K562 (cell line): ENCODE measurements around the gene RPL18A. TPM values are rescaled to one million over a fixed set of nuclear protein-coding genes. Genes with fewer than 3 reads are reported as not detected.

Experiments
- ATAC-seq: fragments of 200-7000 bp; cut with Tn5 transposase; 3 replicates; pipeline ENCODE4 v1.9.1; 2020; ENCODE audit warnings: moderate library complexity
- BruUV-seq: library from RNA; stranded (reverse); fragments of 400-500 nt; replicated peaks from 2 replicates; lab custom pipeline; 2021; lab: Mats Ljungman, UMichigan
- CTCF ChIA-PET: fragments of 300-600 bp; formaldehyde crosslinking; extraction: SDS; loops from one replicate; lab custom pipeline; 2021; ENCODE audit warnings: low intra/inter-chr PET ratio; lab: Yijun Ruan, JAX
- POLR2A ChIA-PET: fragments of 300-600, 350-650 bp; sonication (Branson Sonifier 250); formaldehyde crosslinking; extraction: SDS; loops from one replicate; lab custom pipeline; 2021; ENCODE audit warnings: antibody characterized with exemption, inconsistent platforms; lab: Yijun Ruan, JAX
- DNase-seq, 4 experiments: peaks; one replicate each; pipeline versions ENCODE4 v3.0.0 to v3.0.0-alpha.2; 2011 to 2018; ENCODE audit warnings: low spot score in 3 of 4, mixed read lengths in 3 of 4; ENCODE audit errors: extremely low read depth in 1 of 4
- FAIRE-seq: peaks from 2 replicates; lab custom pipeline; 2011; peaks lifted over from hg19 to GRCh38; lab: Jason Lieb, UNC
- H2AFZ ChIP-seq: 2 replicates; pipeline ENCODE4 v1.6.0; 2011; ENCODE audit warnings: low read depth, low read length, control low read depth, inconsistent platforms
- H3K27ac ChIP-seq: fragments of 200-600 bp; 3 replicates; pipeline ENCODE4 v1.8.0; 2011; ENCODE audit warnings: low read depth, mild to moderate bottlenecking, control low read depth, inconsistent platforms, low read length, moderate library complexity, mixed read lengths; ENCODE audit errors: extremely low read depth
- H3K27me3 ChIP-seq, 2 experiments: fragments of 300-600 bp in 1 of 2; 2 replicates in 1 of 2; 3 replicates in 1 of 2; pipeline versions ENCODE4 v1.6.0 to v1.8.0; 2011; ENCODE audit warnings: inconsistent platforms in 2 of 2, low read length in 2 of 2, mild to moderate bottlenecking in 1 of 2, mixed read lengths in 1 of 2, moderate library complexity in 1 of 2; ENCODE audit not compliant: control insufficient read depth in 2 of 2, insufficient read depth in 2 of 2
- H3K36me3 ChIP-seq: fragments of 300-600 bp; 3 replicates; pipeline ENCODE4 v1.8.0; 2011; ENCODE audit warnings: mild to moderate bottlenecking, low read length, inconsistent platforms; ENCODE audit not compliant: control insufficient read depth, insufficient read depth
- H3K4me1 ChIP-seq, 2 experiments: fragments of 200-600 bp in 1 of 2; replicated peaks in 1 of 2; 2 replicates in 1 of 2; 3 replicates in 1 of 2; pipeline versions ENCODE4 v1.5.1 to v1.8.0; 2011; ENCODE audit warnings: inconsistent platforms in 2 of 2, low read length in 2 of 2, mild to moderate bottlenecking in 1 of 2, mixed read lengths in 1 of 2, moderate library complexity in 1 of 2; ENCODE audit not compliant: control insufficient read depth in 2 of 2, insufficient read depth in 2 of 2
- H3K4me2 ChIP-seq: 2 replicates; pipeline ENCODE4 v1.6.1; 2011; ENCODE audit warnings: low read length, control low read depth, inconsistent platforms, mixed read lengths; ENCODE audit not compliant: insufficient read depth
- H3K4me3 ChIP-seq: fragments of 200-600 bp; sonication (generic), shearing (Covaris generic); 2 replicates; pipeline ENCODE4 v1.5.1; 2016; ENCODE audit warnings: control low read depth, inconsistent platforms
- H3K79me2 ChIP-seq: fragments of 200-600 bp; 3 replicates; pipeline ENCODE4 v1.8.0; 2011; ENCODE audit warnings: low read length, inconsistent platforms; ENCODE audit not compliant: control insufficient read depth, insufficient read depth
- H3K9ac ChIP-seq, 2 experiments: 2 replicates each; pipeline versions ENCODE4 v1.6.0 to v1.6.1; 2011; ENCODE audit warnings: low read depth in 2 of 2, low read length in 2 of 2, control low read depth in 1 of 2, inconsistent platforms in 1 of 2, mild to moderate bottlenecking in 1 of 2, mixed read lengths in 1 of 2; ENCODE audit not compliant: insufficient read depth in 1 of 2
- H3K9me1 ChIP-seq: one replicate; pipeline ENCODE4 v1.6.0; 2011; ENCODE audit warnings: inconsistent platforms, mild to moderate bottlenecking, low read length, moderate library complexity; ENCODE audit not compliant: control insufficient read depth, insufficient read depth
- H3K9me3 ChIP-seq: replicated peaks from 2 replicates; pipeline ENCODE4 v1.5.1; 2011; ENCODE audit warnings: low read depth, low read length, inconsistent platforms; ENCODE audit not compliant: control insufficient read depth, insufficient read depth
- H4K20me1 ChIP-seq: replicated peaks from 2 replicates; pipeline ENCODE4 v1.6.1; 2011; ENCODE audit warnings: low read length, inconsistent platforms, mixed read lengths; ENCODE audit not compliant: control insufficient read depth, insufficient read depth
- CCAR2 ChIP-seq: fragments of 200-400 bp; formaldehyde crosslinking; IDR thresholded peaks from 2 replicates; pipeline ENCODE4 v1.6.1; 2017; ENCODE audit warnings: mild to moderate bottlenecking, low read depth, low read length
- EGR1 ChIP-seq: fragments of 450-650 bp; conservative IDR thresholded peaks from 2 replicates; pipeline ENCODE4 v1.6.1; 2017; ENCODE audit warnings: mild to moderate bottlenecking
- EP400 ChIP-seq: fragments of 450-650 bp; IDR thresholded peaks from 2 replicates; pipeline ENCODE4 v1.6.1; 2017; ENCODE audit warnings: antibody characterized with exemption, mild to moderate bottlenecking, moderate library complexity
- HIVEP1 ChIP-seq: fragments of 250-450 bp; sonication (Bioruptor Pico); IDR thresholded peaks from 2 replicates; pipeline ENCODE4 v1.4.0; 2020; ENCODE audit warnings: mild to moderate bottlenecking
- HOXB6 ChIP-seq: fragments of 250-450 bp; sonication (Bioruptor Pico); IDR thresholded peaks from 2 replicates; pipeline ENCODE4 v1.5.1; 2022; ENCODE audit warnings: mild to moderate bottlenecking, borderline replicate concordance
- IRF1 ChIP-seq: sonication (generic); formaldehyde crosslinking; IDR thresholded peaks from 2 replicates; pipeline ENCODE4 v1.8.0; 2022; ENCODE audit warnings: missing genetic modification reagents, mild to moderate bottlenecking, borderline replicate concordance
- JUNB ChIP-seq: fragments of 450-650 bp; formaldehyde crosslinking; conservative IDR thresholded peaks from 2 replicates; pipeline ENCODE4 v1.4.0; 2020; ENCODE audit warnings: mild to moderate bottlenecking
- KDM1A ChIP-seq, 2 experiments: fragments of 450-650 bp; IDR thresholded peaks; 2 replicates each; pipeline ENCODE4 v1.6.1; 2016; ENCODE audit warnings: mild to moderate bottlenecking in 2 of 2
- POLR2B ChIP-seq: fragments of 450-650 bp; IDR thresholded peaks from 2 replicates; pipeline ENCODE4 v1.6.1; 2018; ENCODE audit warnings: low read depth; ENCODE audit not compliant: partially characterized antibody
- SMAD2 ChIP-seq: fragments of 150-350 bp; IDR thresholded peaks from 2 replicates; pipeline ENCODE4 v1.6.1; 2014; ENCODE audit warnings: low read depth, mild to moderate bottlenecking, low read length
- THRB ChIP-seq: fragments of 450-650 bp; formaldehyde crosslinking; conservative IDR thresholded peaks from 2 replicates; pipeline ENCODE4 v1.4.0; 2022; ENCODE audit warnings: mild to moderate bottlenecking, missing genetic modification characterization
- ZBTB17 ChIP-seq: fragments of 450-650 bp; formaldehyde crosslinking; IDR thresholded peaks from 2 replicates; pipeline ENCODE4 v1.4.0; 2020; ENCODE audit warnings: mild to moderate bottlenecking
- ZBTB26 ChIP-seq: fragments of 450-650 bp; formaldehyde crosslinking; IDR thresholded peaks from 2 replicates; pipeline ENCODE4 v1.4.0; 2022; ENCODE audit warnings: missing genetic modification characterization
- ZNF518B ChIP-seq: fragments of 250-450 bp; sonication (Bioruptor Pico); IDR thresholded peaks from 2 replicates; pipeline ENCODE4 v1.5.0; 2021; ENCODE audit warnings: mild to moderate bottlenecking, moderate library complexity
- ZNF79 ChIP-seq: fragments of 250-450 bp; sonication (Bioruptor Pico); IDR thresholded peaks from 2 replicates; pipeline ENCODE4 v1.4.0; 2020; ENCODE audit warnings: low read depth, mild to moderate bottlenecking, moderate library complexity
- WGBS: fragments of 100-300 bp; shearing (Covaris generic); methylation state at CpG from one replicate; pipeline ENCODE4 v1.1.6; 2016; ENCODE audit warnings: low coverage, mixed read lengths; ENCODE audit not compliant: insufficient coverage; ENCODE audit errors: missing lambda C conversion rate; 5-methylcytosine and 5-hydroxymethylcytosine counted together
- in situ Hi-C: fragments of 300-500 bp; cut with MboI; formaldehyde crosslinking; loops from 4 replicates; pipeline ENCODE4 v1.15.0; 2018; ENCODE audit warnings: inconsistent platforms, mixed read lengths
- intact Hi-C: fragments of 100-400 bp; cut with micrococcal nuclease; formaldehyde crosslinking; loops from 2 replicates; pipeline ENCODE4 v1.14.2; 2022
- polyA plus RNA-seq, 8 experiments: library from polyadenylated mRNA; depleted of rRNA in 4 of 8; stranded (reverse) in 5 of 8; unstranded in 3 of 8; fragments of >200 nt; fragmentation: Nextera tagmentation in 2 of 8; fragmentation: Illumina TruSeq in 1 of 8; extraction: Ambion mirVana in 2 of 8; extraction: Trizol in 1 of 8; gene quantifications; 2 replicates each; pipeline versions ENCODE4 v1.2.1 to v1.2.3, GENCODE V29; 2011 to 2014; ENCODE audit warnings: inconsistent platforms in 1 of 8, missing spikeins in 1 of 8
- total RNA-seq, 7 experiments: library from RNA; depleted of rRNA in 6 of 7; stranded (reverse); fragments of >200 nt in 6 of 7; fragmentation: Illumina TruSeq in 2 of 7; extraction: Trizol in 2 of 7; gene quantifications; 2 replicates each; pipeline versions ENCODE4 v1.2.1 to v1.2.3, GENCODE V29; 2011 to 2021; ENCODE audit warnings: low replicate concordance in 1 of 7

RPL18A gene
- total and polyA plus RNA-seq, 9 of the 15 experiments (the other 6 are each of a cell fraction or from before 2014, with no cell fraction given): 626 to 2,882 (median 1,895) TPM

GRCh38 chr19:17866312-17866963, 6.7 kb downstream of the RPL18A start:
- peaks cover 3% of the 10 kb centered on the region for H3K9me1 ChIP-seq
- H2AFZ ChIP-seq: 0 out of 2 replicates have a peak overlapping the region, but pooled peaks have one; percentile 1
- FAIRE-seq (no peak), DNase-seq (no peak), ATAC-seq (no peak)
- POLR2A ChIA-PET: interaction anchor here (0.7 to 4.2 kb wide), 7 partner anchors 14 to 436 kb away, joined by 3 to 42 read pairs (median 4); partner anchors contain the start of gene CCDC124
- intact Hi-C loops: loop anchor here (10.0 kb wide), 1 partner anchor 188 kb away; no protein-coding TSS in a partner anchor
- BruUV-seq: no TSS peak
- H3K27ac ChIP-seq: no peak overlapping the region
- no peaks in the 10 kb centered on the region for H3K27me3 ChIP-seq
- peak overlapping the region in 1 of 2 experiments; percentile 84; a peak in 1 of 4 replicates for H3K9ac ChIP-seq
- H3K4me3 ChIP-seq: no peak overlapping the region
- WGBS: 57% methylated on average over 8 of the region's 8 CpGs
- peaks cover 33% of the 10 kb centered on the region for H3K36me3 ChIP-seq
- no peaks in the 10 kb centered on the region for H3K9me3 ChIP-seq
- H3K4me2 ChIP-seq: no peak overlapping the region
- CTCF ChIA-PET: no interaction called here
- H3K4me1 ChIP-seq: peaks cover 17 to 53% of the 10 kb centered on the region in 2 experiments; a peak in 4 of 5 replicates
- in situ Hi-C loops: loop anchor here (5.0 kb wide), 1 partner anchor 61 kb away; no protein-coding TSS in a partner anchor
- peaks cover 41% of the 10 kb centered on the region for H4K20me1 ChIP-seq
- H3K79me2 ChIP-seq: peaks cover 21% of the 10 kb centered on the region
- TF ChIP-seq EGR1 (peak; percentile 35; the same call in 1 of the 2 replicates), JUNB (no peak), SMAD2 (no peak), KDM1A (IDR thresholded peaks at IDR 0.05) (peak in 1 of 2 experiments; percentile 50; a peak in 1 of 4 replicates), IRF1 (CRISPR knock-in tag) (no peak), HIVEP1 (no peak), POLR2B (no peak), ZBTB26 (CRISPR knock-in tag) (no peak), THRB (CRISPR knock-in tag) (no peak), ZNF518B (CRISPR knock-in tag) (no peak), EP400 (no peak), ZNF79 (CRISPR knock-in tag) (no peak), HOXB6 (CRISPR knock-in tag) (no peak), ZBTB17 (CRISPR knock-in tag) (no peak), CCAR2 (peak; percentile 99)
